ENCODE results near the gene CALCA. TPM values are rescaled to one million over a fixed set of nuclear protein-coding genes. Genes with fewer than 3 reads are reported as not detected.

CALCA gene
- total RNA-seq, 1 donor from 2014 or later: not detected

- intact Hi-C loops (cut with DNase I): no loop called here
- DNase-seq (no peak), ATAC-seq (ENCODE audit: poor library complexity) (no peak)
Observed at GRCh38 chr11:14954581-14954980, 17.6 kb downstream of the CALCA start.

- DNase-seq (no peak), ATAC-seq (ENCODE audit: poor library complexity) (no peak)
- intact Hi-C loops (cut with DNase I): no loop called here
Observed at GRCh38 chr11:14953904-14954303, 18.2 kb downstream of the CALCA start.

- ATAC-seq (ENCODE audit: poor library complexity): no peak
- DNase-seq: no peak
- intact Hi-C loops (cut with DNase I): no loop called here
Observed at GRCh38 chr11:14949437-14950147, 22.6 kb downstream of the CALCA start.

GRCh38 chr11:14942745-14943144, 29.4 kb downstream of the CALCA start:
- intact Hi-C loops (cut with DNase I): no loop called here
- no peak for ATAC-seq (ENCODE audit: poor library complexity)

GRCh38 chr11:14938936-14939335, 33.2 kb downstream of the CALCA start:
- ATAC-seq (ENCODE audit: poor library complexity) (no peak), DNase-seq (no peak)
- intact Hi-C loops (cut with DNase I): no loop called here

More at GRCh38 chr11:14942745-14943144, 29.4 kb downstream of the CALCA start:
- DNase-seq: no peak

GRCh38 chr11:14934641-14935351, 37.4 kb downstream of the CALCA start:
- no peak for DNase-seq
- no peak for ATAC-seq (ENCODE audit: poor library complexity)
- intact Hi-C loops (cut with DNase I): no loop called here

- no peak for ATAC-seq (ENCODE audit: poor library complexity)
Observed at GRCh38 chr11:14932447-14932846, 39.7 kb downstream of the CALCA start.

GRCh38 chr11:14930369-14930768, 41.8 kb downstream of the CALCA start:
- intact Hi-C loops (cut with DNase I): no loop called here
- ATAC-seq (ENCODE audit: poor library complexity) (no peak), DNase-seq (no peak)

More at GRCh38 chr11:14932447-14932846, 39.7 kb downstream of the CALCA start:
- intact Hi-C loops (cut with DNase I): no loop called here
- no peak for DNase-seq

- no peak for ATAC-seq (ENCODE audit: poor library complexity)
- intact Hi-C loops (cut with DNase I): no loop called here
Observed at GRCh38 chr11:14927146-14927545, 45.0 kb downstream of the CALCA start.

GRCh38 chr11:14924318-14924717, 47.8 kb downstream of the CALCA start:
- intact Hi-C loops (cut with DNase I): no loop called here
- no peak for ATAC-seq (ENCODE audit: poor library complexity)
- DNase-seq: no peak

More at GRCh38 chr11:14927146-14927545, 45.0 kb downstream of the CALCA start:
- DNase-seq: no peak

Other genes starting within 250 kb of the CALCA start
- 5.0 TPM for gene CYP2R1, start 80.1 kb downstream of the CALCA start, total RNA-seq
- not detected for gene CALCB, start 101.2 kb upstream of the CALCA start, total RNA-seq
- gene INSC, start 142.6 kb upstream of the CALCA start, total RNA-seq: 1.00 TPM

All from Right ventricle myocardium superior (tissue), 1 donor.